Measurements from ENCODE around the gene CHEK2.
A peak's percentile ranks its signal among the peaks of the same experiment; 100 is the strongest.
"Not testable (repeated sequence)": the region's sequence is repeated elsewhere in the genome, so short reads cannot be mapped to it uniquely, and the experiment has no call there.

Gene CHEK2

GRCh38 chr22:28742562-28742962, 942 bp upstream of the CHEK2 start:
- H3K27me3 ChIP-seq (ENCODE audit: insufficient read depth, low read length), result no peaks in the 10 kb centered on the region

GRCh38 chr22:28741200-28741784, 328 bp downstream of the CHEK2 start:
- Histone ChIP-seq H3K4me3 (ENCODE audit: low read depth, low read length) (peak overlapping the region; percentile 94), H3K36me3 (ENCODE audit: insufficient read depth, low read length) (no peaks in the 10 kb centered on the region), H3K27ac (ENCODE audit: low read depth, low read length) (peak overlapping the region; percentile 57), H2AFZ (ENCODE audit: low read length, unreplicated experiment) (peak overlapping the region; percentile 74), H3K79me2 (ENCODE audit: control insufficient read depth, insufficient read depth, low read length, unreplicated experiment) (peaks cover 29% of the 10 kb centered on the region), H3K4me1 (ENCODE audit: control insufficient read depth, insufficient read depth, low read length, unreplicated experiment) (peaks cover 7% of the 10 kb centered on the region), H3K27me3 (ENCODE audit: insufficient read depth, low read length) (no peaks in the 10 kb centered on the region)

More at GRCh38 chr22:28742562-28742962, 942 bp upstream of the CHEK2 start:
- Histone ChIP-seq H3K27ac (ENCODE audit: low read depth, low read length) (peak overlapping the region; percentile 29), H2AFZ (ENCODE audit: low read length, unreplicated experiment) (peak overlapping the region; percentile 8), H3K79me2 (ENCODE audit: control insufficient read depth, insufficient read depth, low read length, unreplicated experiment) (peaks cover 24% of the 10 kb centered on the region), H3K36me3 (ENCODE audit: insufficient read depth, low read length) (no peaks in the 10 kb centered on the region), H3K4me1 (ENCODE audit: control insufficient read depth, insufficient read depth, low read length, unreplicated experiment) (peaks cover 7% of the 10 kb centered on the region), H3K4me3 (ENCODE audit: low read depth, low read length) (peak overlapping the region; percentile 94)

DNA sequence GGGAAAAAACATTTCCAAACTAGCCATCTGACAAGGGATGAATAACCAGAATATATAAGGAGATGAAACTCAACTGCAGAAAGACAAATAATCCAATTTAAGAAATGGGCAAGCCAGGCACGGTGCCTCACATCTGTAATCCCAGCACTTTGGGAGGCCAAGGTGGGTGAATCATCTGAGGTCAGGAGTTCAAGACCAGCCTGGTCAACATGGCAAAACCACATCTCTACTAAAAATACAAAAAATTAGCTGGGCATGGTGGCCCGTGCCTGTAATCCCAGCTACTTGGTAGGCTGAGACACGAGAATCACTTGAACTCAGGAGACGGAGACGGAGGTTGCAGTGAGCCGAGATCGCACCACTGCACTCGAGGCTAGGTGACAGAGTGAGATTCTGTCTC, 2.7 kb downstream of the CHEK2 start:
- not testable (repeated sequence) for H3K27ac ChIP-seq (ENCODE audit: low read depth, low read length); H2AFZ ChIP-seq (ENCODE audit: low read length, unreplicated experiment); H3K4me1 ChIP-seq (ENCODE audit: control insufficient read depth, insufficient read depth, low read length, unreplicated experiment); H3K4me3 ChIP-seq (ENCODE audit: low read depth, low read length); H3K27me3 ChIP-seq (ENCODE audit: insufficient read depth, low read length); H3K36me3 ChIP-seq (ENCODE audit: insufficient read depth, low read length)
- peaks cover 28% of the 10 kb centered on the region for H3K79me2 ChIP-seq (ENCODE audit: control insufficient read depth, insufficient read depth, low read length, unreplicated experiment)

GRCh38 chr22:28737701-28738100, 3.9 kb downstream of the CHEK2 start:
- Histone ChIP-seq H3K4me1 (ENCODE audit: control insufficient read depth, insufficient read depth, low read length, unreplicated experiment) (peaks cover 7% of the 10 kb centered on the region), H3K27ac (ENCODE audit: low read depth, low read length) (no peak overlapping the region), H3K27me3 (ENCODE audit: insufficient read depth, low read length) (no peaks in the 10 kb centered on the region), H3K4me3 (ENCODE audit: low read depth, low read length) (no peak overlapping the region), H3K36me3 (ENCODE audit: insufficient read depth, low read length) (no peaks in the 10 kb centered on the region), H2AFZ (ENCODE audit: low read length, unreplicated experiment) (no peak overlapping the region), H3K79me2 (ENCODE audit: control insufficient read depth, insufficient read depth, low read length, unreplicated experiment) (peaks cover 16% of the 10 kb centered on the region)

DNA sequence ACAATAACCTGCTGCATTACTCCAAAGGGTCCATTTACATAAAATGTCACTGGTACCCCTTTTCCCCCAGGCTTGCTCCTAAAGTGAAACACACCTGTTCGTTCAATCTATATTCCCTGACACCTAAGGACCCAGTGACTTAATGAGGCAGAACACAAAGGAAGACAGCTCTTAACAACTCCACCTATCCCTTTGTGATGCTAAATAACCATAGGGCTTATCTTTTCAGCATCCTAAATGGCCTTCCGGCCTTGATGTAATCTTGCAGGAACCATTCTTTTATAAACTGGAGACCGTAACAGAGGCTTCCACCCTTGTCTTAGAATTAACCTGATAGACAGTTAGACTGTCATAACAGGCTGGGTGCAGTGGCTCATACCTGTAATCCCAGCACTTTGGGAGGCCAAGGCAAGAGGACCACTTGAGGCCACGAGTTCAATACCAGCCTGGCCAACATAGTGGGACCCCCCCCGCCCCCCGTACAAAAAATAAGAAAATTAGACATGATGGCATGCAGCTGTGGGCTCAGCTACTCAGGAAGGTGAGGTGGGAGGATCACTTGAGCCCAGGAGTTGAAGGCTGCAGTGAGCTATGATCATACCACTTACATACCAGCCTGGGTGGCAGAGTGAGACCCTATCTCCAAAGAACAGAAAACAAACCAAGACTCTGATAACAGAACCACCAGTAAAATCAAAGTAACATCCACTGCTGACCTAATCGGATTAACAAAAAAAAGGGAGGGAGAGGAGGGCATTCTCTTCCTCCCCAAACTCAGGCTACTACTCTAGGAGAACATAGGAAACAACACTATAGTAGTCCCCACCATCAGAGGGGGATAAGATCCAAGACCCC, 5.1 kb downstream of the CHEK2 start:
- Histone ChIP-seq H3K27ac (ENCODE audit: low read depth, low read length) (no peak overlapping the region), H3K79me2 (ENCODE audit: control insufficient read depth, insufficient read depth, low read length, unreplicated experiment) (peaks cover 16% of the 10 kb centered on the region), H3K4me3 (ENCODE audit: low read depth, low read length) (no peak overlapping the region), H3K36me3 (ENCODE audit: insufficient read depth, low read length) (no peaks in the 10 kb centered on the region), H3K4me1 (ENCODE audit: control insufficient read depth, insufficient read depth, low read length, unreplicated experiment) (peaks cover 7% of the 10 kb centered on the region), H3K27me3 (ENCODE audit: insufficient read depth, low read length) (no peaks in the 10 kb centered on the region), H2AFZ (ENCODE audit: low read length, unreplicated experiment) (no peak overlapping the region)

DNA sequence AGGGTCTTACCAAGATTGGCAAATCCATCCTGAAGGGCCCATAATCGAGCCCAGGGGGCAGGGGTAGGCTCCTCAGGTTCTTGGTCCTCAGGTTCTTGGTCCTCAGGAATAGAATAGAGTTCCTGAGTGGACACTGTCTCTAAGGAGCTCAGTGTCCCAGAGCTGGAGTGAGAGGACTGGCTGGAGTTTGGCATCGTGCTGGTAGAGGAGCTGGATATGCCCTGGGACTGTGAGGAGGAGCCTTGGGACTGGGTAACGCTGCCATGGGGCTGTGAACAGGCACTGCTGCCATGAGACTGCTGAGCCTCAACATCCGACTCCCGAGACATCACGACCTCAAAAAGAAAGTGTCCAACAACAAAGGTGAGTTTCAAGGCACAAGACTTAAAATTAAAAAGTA, 7.2 kb downstream of the CHEK2 start:
- H3K27me3 ChIP-seq (ENCODE audit: insufficient read depth, low read length), result no peaks in the 10 kb centered on the region
- no peak overlapping the region for H2AFZ ChIP-seq (ENCODE audit: low read length, unreplicated experiment)
- H3K4me3 ChIP-seq (ENCODE audit: low read depth, low read length), result no peak overlapping the region
- no peaks in the 10 kb centered on the region for H3K36me3 ChIP-seq (ENCODE audit: insufficient read depth, low read length)
- no peak overlapping the region for H3K27ac ChIP-seq (ENCODE audit: low read depth, low read length)
- H3K4me1 ChIP-seq (ENCODE audit: control insufficient read depth, insufficient read depth, low read length, unreplicated experiment), result peaks cover 7% of the 10 kb centered on the region
- peaks cover 12% of the 10 kb centered on the region for H3K79me2 ChIP-seq (ENCODE audit: control insufficient read depth, insufficient read depth, low read length, unreplicated experiment)

GRCh38 chr22:28730179-28730578, 11.4 kb downstream of the CHEK2 start:
- Histone ChIP-seq H3K36me3 (ENCODE audit: insufficient read depth, low read length) (no peaks in the 10 kb centered on the region), H3K4me3 (ENCODE audit: low read depth, low read length) (no peak overlapping the region), H3K79me2 (ENCODE audit: control insufficient read depth, insufficient read depth, low read length, unreplicated experiment) (peaks cover 2% of the 10 kb centered on the region), H3K4me1 (ENCODE audit: control insufficient read depth, insufficient read depth, low read length, unreplicated experiment) (peaks cover 9% of the 10 kb centered on the region), H3K27ac (ENCODE audit: low read depth, low read length) (peak overlapping the region; percentile 50; the same call in 1 of the 2 replicates), H2AFZ (ENCODE audit: low read length, unreplicated experiment) (no peak overlapping the region), H3K27me3 (ENCODE audit: insufficient read depth, low read length) (no peaks in the 10 kb centered on the region)

GRCh38 chr22:28728621-28729313, 12.9 kb downstream of the CHEK2 start:
- no peak overlapping the region for H3K4me3 ChIP-seq (ENCODE audit: low read depth, low read length)
- no peaks in the 10 kb centered on the region for H3K36me3 ChIP-seq (ENCODE audit: insufficient read depth, low read length)
- H2AFZ ChIP-seq (ENCODE audit: low read length, unreplicated experiment), result no peak overlapping the region
- peaks cover 9% of the 10 kb centered on the region for H3K4me1 ChIP-seq (ENCODE audit: control insufficient read depth, insufficient read depth, low read length, unreplicated experiment)
- H3K27me3 ChIP-seq (ENCODE audit: insufficient read depth, low read length), result no peaks in the 10 kb centered on the region
- H3K27ac ChIP-seq (ENCODE audit: low read depth, low read length), result peak overlapping the region; percentile 57; the same call in 1 of the 2 replicates
- H3K79me2 ChIP-seq (ENCODE audit: control insufficient read depth, insufficient read depth, low read length, unreplicated experiment), result peaks cover 2% of the 10 kb centered on the region

- Histone ChIP-seq H3K36me3 (ENCODE audit: insufficient read depth, low read length) (no peaks in the 10 kb centered on the region), H3K27ac (ENCODE audit: low read depth, low read length) (peak overlapping the region; percentile 57)
These were observed 13.6 kb downstream of the CHEK2 start for GRCh38 chr22:28728002-28728401.

DNA sequence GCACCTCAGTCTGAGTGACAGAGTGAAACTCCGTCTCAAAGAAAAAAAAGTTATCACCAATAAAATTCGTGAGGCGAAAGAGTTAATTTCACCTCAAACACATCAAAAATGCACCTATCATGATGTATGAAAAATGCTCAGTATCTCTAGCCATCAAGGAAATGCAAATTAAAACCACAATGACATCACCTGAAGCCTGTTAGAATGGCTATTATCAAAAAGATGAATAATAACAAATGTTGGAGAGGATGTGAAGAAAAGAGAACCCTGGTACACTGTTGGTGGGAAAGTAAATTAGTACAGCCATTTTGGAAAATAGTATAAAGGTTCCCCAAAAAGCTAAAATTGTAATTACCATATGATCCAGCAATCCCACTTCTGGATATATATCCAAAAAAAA, 23.6 kb downstream of the CHEK2 start:
- Histone ChIP-seq H2AFZ (ENCODE audit: low read length, unreplicated experiment) (no peak overlapping the region), H3K27me3 (ENCODE audit: insufficient read depth, low read length) (no peaks in the 10 kb centered on the region), H3K4me1 (ENCODE audit: control insufficient read depth, insufficient read depth, low read length, unreplicated experiment) (peaks cover 5% of the 10 kb centered on the region), H3K27ac (ENCODE audit: low read depth, low read length) (no peak overlapping the region), H3K79me2 (ENCODE audit: control insufficient read depth, insufficient read depth, low read length, unreplicated experiment) (no peaks in the 10 kb centered on the region), H3K36me3 (ENCODE audit: insufficient read depth, low read length) (no peaks in the 10 kb centered on the region), H3K4me3 (ENCODE audit: low read depth, low read length) (no peak overlapping the region)

More at GRCh38 chr22:28728002-28728401, 13.6 kb downstream of the CHEK2 start:
- H2AFZ ChIP-seq (ENCODE audit: low read length, unreplicated experiment), result no peak overlapping the region
- peaks cover 9% of the 10 kb centered on the region for H3K4me1 ChIP-seq (ENCODE audit: control insufficient read depth, insufficient read depth, low read length, unreplicated experiment)
- H3K27me3 ChIP-seq (ENCODE audit: insufficient read depth, low read length), result no peaks in the 10 kb centered on the region
- peaks cover 2% of the 10 kb centered on the region for H3K79me2 ChIP-seq (ENCODE audit: control insufficient read depth, insufficient read depth, low read length, unreplicated experiment)
- H3K4me3 ChIP-seq (ENCODE audit: low read depth, low read length), result no peak overlapping the region
